DMS 273 (cell line): ENCODE measurements around the gene MYLK2.

Experiments
- DNase-seq: peaks from one replicate; lab custom pipeline; 2025; ENCODE audit not compliant: unreplicated experiment; lab: John Stamatoyannopoulos, UW

Gene MYLK2

DNA sequence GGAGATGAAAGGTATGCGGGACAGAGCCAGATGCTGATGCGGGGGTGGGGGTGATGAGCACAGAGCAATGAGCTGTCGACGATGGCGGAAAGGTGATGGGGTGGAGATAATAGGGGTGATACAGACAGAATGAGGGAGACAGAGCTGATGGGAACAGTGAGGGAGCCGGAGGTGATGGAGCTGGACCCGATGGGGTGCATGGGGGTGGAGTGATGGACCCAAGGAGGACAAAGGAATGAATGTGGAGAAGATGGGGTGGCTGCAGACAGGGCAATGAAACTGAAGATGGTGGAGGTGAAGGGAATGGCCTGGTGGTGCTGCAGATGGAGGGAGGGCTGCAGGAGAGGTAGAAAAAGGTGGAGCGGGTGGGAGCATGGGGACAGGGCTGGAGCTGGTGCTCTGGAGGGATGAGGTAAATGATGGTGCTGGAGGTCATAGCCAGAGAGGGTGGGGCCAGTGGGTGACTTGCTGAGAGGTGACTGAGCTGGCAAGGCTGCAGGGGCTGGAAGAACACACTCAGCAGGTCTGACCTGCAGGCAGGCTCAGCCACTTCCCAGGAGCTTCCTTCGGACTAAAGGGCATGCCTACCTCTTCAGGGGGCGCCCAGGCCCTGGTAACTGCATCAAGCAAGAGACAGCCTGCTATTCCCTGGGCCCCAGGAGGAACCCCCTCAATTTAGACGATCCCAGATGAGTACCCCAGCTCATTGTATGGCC lies 32.2 kb downstream of the MYLK2 start:
- no peak for DNase-seq

DNA sequence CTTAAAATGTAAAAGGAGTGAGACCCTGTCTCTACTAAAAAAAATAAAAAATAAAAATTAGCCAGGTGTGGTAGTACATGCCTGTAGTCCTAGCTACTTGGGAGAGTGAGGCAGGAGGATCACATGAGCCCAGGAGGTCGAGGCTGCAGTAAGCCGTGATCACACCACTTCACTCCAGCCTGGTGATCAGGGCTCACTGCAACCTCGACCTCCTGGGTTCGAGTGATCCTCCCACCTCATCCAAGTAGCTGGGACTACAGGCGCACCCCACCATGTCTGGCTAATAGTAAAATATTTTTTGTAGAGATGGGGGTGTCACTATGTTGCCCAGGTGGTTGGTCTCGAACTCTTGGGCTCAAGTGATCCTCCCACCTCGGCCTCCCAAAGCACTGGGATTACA lies 34.3 kb downstream of the MYLK2 start:
- DNase-seq: no peak

DNA sequence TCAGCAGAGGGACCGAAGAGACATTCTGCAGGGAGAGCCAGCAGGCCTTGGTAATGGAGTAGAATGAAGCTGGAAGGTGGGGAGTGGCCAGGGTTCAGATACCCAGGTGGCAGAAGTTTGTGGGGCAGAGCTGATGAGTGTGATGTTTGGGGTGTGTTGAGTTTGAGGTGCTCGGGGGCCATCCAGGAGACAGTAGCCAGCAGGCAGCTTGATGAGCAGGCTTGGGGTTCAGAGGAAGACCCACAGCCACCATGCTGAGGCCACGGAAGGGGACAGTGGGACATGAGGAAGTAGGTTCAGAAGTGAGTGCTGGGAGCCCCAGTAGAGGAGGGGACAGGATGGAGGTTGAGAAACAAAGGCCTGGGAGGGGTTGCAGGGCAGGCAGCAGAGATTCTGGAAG lies 37.4 kb downstream of the MYLK2 start:
- DNase-seq: no peak

DNA sequence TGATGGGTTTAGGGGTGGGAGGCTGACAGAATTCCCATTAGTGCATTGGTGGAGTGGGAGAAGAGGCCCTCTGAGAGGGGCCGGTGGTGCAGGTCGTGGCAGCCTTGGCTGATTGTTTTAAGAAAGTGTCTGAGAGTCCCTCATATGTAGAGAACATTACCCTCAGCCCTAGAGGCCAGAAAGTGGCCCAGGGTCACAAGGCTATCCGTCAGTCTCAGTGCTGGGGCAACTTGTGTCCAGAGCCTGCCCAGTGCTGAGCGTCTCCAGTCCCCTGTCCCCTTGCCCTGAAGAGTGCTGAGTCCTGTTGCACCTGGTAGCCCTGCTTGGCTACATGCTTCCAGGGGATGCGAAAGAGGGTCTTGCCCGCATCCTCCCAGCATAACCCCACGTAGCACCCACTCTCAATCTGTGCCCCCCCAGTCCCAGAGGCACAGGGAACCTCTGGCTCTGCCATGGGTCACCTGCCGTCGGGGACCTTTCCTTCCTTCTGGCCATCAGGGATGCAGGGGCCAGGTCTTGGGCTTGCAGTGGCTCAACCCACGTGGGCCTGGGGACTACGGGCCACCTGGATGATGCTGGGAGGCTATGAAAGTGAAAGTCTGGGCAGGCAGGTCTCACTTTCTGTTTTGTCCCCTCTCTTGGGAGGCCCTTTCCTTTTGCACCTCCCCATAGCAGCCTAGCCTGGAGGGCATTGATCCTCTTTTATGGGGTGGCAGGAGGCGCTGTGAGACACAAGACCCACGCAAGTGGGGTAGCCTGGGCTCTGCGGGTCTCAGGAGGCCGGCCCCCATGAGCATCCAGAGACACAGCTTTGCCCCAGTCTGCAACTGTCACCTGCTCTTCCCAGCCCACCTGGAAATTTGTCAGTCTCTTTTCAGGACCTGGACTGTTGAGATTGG lies 39.0 kb downstream of the MYLK2 start:
- DNase-seq: no peak

DNA sequence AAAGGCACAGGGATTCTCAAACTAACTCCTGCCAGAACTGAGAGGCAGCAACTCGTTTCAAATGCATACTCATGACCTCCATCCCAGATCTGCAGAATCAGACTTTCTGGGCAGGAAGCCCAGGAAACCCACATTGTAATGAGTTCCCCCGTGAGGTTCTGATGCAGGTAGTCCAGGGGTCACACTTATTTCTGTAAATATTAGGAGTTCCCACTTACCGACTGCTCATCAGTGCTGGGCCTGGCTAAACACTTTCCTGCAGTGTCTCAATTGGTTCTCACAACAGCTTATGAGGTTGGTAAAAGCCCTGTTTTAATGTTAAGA lies 39.6 kb downstream of the MYLK2 start:
- DNase-seq: no peak

DNA sequence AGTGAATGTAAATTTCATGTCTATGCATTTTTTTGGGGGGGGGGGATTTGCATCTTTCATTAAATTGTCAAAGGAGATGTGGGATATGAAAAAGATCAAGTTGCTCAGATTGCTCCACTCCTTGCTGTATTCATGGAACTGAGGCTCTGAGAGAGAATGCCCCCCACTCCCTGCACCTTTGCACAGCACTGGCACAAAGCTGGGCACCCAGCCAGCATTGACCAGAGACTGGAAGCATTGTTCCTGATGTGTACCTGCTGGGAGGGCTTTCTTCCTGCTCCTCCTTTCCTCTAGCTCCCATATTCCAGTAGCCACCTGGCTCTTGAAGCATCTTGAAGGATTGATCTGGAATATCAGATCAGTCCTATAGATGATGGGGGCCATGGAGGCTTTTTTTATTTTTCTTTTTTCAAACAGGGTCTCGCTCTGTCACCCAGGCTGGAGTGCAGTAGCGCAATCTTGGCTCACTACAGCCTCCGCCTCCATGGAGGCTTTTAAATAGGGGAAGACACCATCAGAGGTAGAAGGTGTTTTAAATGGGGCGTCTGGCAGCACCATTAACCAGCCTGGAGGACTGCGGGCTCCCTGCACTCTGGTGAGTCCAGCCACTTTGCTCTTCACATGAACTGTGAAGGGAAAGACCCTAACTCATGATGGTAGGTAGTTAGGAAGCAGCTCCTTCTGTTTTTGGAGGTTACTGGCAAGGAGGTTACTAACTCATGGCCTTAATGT lies 40.3 kb downstream of the MYLK2 start:
- DNase-seq: no peak

DNA sequence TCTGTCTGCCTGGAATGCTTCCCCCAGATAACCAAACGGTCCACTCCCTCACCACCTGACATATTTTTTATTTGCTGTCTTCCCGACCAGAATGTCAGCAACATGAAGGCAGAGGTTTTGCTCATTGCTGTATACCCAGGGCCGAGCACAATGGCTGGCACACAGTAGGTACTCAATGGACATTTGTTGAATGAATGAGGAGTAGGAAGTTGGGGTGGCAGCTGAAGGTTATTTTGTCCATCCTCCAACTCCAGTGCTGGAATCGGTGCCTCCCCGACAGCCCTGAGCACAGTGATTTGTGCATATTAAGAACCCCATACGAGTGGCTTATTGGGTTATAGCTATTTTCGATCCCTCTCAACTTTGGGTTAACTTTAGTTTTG lies 40.8 kb downstream of the MYLK2 start:
- no peak for DNase-seq

DNA sequence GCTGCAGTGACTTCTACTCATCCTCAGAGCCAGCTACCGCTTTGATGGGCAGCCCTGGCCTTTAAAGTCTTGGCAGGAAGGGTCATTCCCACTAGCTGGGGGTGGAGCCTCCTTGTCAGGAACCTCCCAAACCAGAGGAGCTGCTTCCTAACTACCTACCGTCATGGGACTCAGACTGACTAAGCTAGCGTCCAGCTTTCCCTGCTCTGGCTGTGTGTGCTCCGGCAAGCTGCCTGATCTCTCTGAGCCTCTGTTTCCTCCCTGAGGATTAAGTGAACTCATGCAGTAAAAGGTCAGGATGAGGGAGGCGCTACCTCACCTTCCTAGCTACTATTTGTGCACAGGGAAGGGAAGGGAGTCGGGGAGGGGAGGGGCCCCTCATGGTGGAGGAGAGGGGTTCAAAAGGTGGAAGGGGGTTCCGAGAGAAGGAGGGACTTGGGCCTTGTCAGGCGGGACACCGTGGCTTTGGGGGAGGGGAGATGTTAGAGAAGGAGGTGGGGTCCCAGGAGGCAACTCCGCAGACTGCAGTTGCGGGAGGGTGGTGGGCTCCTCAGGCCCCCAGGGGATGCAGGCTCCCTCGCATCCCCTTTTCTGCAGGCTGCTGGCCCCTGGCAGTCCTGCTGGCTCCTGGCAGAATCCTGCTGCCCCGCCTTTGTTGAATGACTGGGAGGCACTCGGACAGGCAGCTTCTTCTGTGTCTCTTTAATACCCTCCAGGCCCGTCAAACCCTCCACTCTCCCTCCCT lies 41.4 kb downstream of the MYLK2 start:
- DNase-seq: no peak

DNA sequence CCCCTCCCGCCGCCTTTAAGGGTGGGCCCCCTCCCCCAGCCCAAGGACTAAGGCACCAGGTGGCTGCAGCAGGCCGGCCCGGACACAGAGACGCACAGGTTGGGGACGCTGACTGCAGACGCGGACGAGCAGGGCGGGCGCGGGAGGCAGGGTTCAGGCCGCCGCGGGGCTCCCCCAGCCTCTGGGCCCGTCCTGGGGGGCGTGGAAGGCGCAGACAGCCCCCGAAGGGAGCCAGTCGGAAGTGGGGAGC lies 41.9 kb downstream of the MYLK2 start:
- peak; percentile 62 for DNase-seq

DNA sequence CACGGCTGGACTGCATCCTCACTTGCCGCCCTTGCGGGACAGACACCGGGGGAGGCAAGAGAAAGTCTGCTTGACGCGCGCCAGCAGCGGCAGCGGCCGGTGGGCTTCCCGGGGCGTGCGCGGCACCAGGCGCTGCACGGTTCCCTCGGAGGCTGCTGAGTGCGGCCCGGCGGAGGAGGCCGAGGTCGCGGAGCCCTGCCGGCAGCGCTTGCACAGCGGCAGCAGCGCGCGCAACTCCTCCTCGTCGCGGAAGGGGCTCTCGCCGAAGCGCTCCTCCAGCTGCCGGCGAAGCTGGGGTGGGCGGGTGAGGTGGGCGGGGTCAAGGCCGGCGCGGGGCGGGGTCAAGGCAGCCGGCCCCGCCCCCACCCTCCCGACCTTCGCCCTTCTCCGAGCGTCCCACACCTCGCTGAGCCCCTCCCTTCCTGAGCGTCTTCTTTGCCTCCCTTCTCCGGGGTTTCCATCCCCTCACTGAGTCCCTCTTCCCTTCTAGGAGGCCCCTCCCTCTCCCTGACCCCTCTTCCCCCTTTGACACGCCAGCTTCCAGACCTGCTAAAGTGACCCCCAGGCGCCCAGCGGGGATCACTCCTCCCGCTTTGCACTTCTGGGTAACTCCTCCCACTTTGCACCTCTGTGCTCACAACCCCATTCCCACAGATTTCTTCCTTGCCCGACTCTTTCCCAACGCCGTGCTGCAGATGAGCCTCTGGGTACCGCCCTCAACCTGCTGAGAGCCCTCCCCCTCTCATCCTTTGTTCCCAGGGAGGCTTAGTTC lies 42.4 kb downstream of the MYLK2 start:
- peak; percentile 93 for DNase-seq

DNA sequence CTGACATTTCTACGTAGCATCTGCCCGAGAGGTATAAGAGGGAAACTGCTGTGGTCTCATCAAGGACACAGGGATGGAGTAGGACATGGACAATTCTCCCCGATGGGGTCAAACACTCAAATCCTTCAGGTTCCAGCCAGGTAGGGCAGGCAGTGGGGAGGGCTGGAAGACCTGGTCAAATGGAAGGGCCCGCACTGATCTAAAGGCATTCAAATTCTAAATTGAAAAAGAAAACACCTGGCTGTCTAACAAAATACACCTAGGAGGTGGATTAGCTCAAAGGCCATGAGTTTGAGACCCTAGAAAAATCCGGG lies 43.0 kb downstream of the MYLK2 start:
- no peak for DNase-seq

DNA sequence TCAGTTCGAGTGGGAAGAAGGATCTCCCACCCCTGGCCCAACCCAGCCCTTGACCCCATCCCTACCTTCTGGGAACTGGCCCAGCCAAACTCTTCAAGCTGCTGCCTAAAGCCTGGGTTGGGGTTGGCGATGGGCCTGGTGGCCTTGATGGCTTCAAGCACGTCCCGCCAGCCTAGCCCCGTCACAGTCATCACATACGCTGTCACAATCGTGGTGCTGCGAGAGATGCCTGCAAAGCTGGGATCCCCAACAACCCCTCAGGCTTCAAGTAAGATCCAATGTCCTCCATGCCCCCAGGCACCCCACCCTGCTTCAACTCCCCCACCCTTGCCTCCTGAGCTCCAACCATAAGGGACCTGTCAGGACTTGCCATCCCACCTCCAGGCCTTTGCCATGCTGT lies 43.4 kb downstream of the MYLK2 start:
- no peak for DNase-seq

DNA sequence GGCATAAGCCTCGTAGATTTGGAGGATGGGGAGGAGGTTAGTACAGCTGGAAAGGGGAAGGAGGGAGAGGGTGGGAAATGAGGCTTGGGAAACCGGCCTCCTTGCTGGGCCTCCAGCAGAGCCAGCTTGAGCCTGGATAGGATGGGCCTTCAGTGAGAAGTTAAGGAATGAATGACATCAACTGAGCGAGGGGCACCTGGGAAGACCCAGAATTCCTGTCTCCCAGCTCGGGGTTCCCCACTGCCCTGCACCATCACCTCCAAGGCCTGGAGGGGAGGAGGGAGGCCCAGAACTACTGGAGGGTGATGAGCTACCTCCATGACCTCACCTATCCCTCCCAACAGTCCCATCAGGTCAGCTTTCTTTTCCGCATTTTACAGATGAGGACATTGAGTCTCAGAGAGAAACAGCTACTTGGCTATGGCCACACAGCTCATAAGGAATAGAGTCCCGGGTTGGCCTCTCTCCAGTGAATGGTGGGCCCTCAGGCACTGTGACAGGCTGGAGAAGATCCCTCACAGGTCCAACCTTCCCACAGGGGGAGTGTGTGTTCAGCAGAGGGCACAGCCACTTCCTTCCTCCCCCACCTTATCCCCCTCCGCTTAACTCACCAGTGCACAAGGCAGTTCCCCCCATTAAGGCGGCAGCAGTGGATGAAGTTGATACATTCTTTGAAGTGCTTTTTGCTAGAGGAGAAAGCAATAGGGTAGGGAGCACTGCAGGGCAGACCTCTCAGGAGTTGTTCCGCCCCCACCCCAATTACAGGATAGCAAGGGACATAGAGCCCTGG lies 44.3 kb downstream of the MYLK2 start:
- DNase-seq: no peak

DNA sequence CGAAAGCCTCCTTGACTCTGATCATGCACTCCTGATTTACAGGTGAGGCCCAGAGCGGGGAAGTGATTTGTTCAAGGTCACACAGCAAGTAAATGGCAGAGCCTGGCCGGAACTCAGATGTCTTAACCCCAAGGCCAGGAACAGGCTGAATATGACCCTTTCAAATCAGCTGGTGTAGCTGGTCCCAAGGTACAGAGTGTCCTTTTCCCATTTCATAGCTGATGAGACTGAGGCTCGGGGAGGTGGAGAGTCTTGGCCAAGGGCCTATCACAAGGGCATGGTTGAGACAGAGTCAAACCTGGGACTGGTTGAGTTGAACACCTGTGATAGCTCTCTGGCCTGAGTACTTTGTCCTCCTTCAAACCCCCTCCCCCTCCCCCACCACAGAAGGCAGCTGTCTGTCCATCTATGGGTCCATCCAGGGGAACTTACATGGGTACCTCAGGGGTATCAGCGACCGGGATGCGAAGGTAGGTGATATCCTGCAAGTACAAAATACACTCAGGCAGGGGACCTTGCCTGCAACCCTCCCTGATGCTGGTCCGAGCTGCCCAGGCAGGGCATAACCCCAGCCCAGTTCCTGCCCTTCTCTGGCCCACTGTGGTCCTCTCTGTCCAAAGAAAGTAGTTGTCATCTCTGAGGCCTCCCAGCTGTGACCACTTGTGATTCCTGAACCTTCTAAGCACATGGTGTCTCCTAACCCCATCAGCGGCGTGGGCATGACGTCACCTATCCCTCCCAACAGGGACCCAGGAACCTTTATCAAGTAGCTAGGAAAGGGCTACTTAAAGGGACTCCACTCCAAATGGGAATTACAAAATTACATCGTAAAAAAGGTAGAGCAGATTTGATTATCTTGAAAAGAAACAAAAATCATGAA lies 45.6 kb downstream of the MYLK2 start:
- no peak for DNase-seq

DNA sequence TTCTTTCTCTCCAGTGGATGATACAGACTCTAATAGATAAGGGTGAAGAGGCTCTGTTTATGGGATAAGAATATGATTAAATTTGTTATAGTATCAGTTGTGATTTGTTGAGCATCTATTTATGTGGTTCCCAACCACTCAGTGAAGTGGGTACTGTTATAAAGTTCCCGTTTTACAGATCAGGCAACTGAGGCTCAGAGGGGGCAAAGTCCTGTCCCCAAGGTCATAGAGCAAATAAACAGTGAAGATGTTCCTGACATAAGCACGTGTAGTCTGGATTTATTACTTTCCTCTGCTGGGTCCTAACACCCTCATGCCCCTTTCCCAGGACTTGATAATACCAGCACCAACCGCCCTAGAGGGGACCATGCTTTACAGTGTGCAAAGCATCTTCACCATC lies 47.1 kb downstream of the MYLK2 start:
- DNase-seq: no peak

DNA sequence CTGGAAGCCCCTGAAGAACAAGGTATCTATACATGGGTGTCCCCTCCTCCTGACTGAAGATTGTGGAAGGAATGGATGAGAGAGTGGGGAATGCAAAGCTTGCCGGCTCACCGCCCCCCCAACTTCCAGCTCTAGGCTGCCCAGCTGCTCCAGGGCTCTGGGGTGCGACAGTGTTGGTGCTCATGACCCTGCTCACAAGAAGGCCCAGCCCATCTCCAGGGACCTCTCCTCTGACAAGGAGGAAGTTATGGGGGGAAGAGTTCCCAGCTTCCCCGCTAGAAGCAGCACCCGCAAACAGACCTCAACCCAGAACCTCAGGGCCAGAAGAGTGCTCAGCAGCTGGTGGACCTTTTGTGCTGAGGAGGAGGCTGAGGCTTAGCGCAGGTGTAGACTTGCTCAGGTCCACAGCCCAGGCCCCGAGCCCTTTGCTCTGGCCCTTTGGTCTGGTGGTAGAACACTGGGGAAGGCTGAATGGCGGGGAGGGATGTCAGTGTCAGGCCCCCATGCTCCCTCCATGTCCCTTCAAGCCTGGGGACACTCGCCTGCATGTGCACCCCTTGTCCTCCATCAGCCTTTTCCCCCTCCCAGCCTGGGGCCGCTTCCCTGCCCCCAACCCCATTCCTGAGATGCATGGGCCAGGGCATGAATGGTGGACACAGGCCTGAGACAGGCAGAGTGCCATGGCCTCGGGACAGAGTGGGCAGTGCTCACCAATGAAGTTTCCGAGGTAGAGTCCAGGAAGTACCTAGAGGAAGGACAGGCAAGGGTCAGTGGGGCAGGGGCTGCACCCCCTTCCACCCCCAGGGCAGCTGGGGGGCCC lies 49.9 kb downstream of the MYLK2 start:
- DNase-seq: no peak

DNA sequence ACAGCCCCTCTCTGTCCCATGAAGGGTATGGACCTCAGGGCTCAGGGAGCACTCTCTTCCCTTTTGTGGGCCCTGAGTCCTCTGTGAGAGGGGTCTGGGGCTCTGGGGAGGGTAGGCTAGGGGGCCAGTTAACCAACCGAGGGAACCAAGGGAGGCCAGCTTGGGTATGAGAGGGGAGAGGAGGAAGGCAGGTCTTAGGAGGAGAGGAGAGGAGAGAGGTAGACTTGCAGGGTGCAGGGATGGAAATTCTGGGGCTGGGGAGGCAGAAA lies 50.5 kb downstream of the MYLK2 start:
- no peak for DNase-seq

DNA sequence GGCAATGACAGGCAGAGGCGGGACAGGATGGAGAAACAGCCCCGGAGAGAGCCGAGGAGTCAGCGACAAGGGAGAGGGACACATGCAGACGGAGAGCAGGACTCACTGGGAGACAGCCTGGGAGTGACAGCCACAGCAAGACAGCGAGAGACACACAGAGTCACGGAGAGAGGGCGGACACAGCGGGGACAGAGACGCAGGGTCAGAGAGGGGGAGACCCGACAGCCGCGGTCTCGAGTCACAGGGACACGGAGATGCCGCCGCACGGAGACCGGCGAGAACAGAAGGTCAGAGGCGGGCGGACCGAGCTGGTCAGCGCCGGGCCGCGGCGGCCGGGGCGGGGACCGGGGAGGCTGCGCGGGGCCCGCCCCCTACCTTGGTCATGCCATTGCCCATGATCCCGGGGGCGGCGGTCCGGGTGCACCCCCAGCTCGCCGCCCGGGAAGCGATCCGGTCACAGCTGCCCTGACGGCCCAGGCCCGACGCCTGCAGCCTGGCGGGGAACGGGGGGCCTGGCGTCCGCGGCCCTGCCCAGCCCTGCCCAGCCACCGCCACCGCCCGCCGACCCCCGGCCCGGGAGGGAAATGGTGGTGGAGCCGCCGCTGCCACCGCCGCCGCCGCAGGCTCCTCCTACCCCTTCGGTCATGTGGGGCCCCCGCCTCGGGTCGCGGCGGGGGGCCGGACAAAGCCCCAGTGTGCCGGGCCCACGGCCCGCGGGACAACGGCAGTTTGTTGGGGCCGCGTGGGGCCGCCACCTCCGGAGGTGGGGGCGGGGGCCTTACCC lies 51.0 kb downstream of the MYLK2 start, which contains the start of the genes DUSP15 and TTLL9:
Gene DUSP15 (minus strand): TSS at position 586 of the 784 bp plus-strand sequence. CDS start 190 bp downstream, at position 396.
Gene TTLL9 (plus strand): TSS at position 693 of the 784 bp plus-strand sequence. CDS start 493 bp downstream, outside the sequence.
- DNase-seq: peak; percentile 46
